Measurements from ENCODE around the gene DTNBP1. TPM values are rescaled to one million over a fixed set of nuclear protein-coding genes. Genes with fewer than 3 reads are reported as not detected.

The DTNBP1 gene
- total and polyA plus RNA-seq, 4 donors: 3.1 to 6.0 (median 4.3) TPM

- WGBS: 69% methylated on average over 6 of the region's 6 CpGs
- peak; percentile 37 for DNase-seq (ENCODE audit: low spot score)
- H3K4me1 ChIP-seq (ENCODE audit: control insufficient read depth in 4 of 4, insufficient read depth in 4 of 4, low read length in 3 of 4): peaks cover 1 to 5% (median 4%) of the 10 kb centered on the region in 4 donors
- H3K27me3 ChIP-seq (ENCODE audit: control insufficient read depth in 4 of 4, insufficient read depth in 4 of 4, low read length in 3 of 4): no peaks in the 10 kb centered on the region
- H3K4me3 ChIP-seq (ENCODE audit: low read depth in 1 of 3, low read length in 3 of 3): no peak overlapping the region
- H3K36me3 ChIP-seq (ENCODE audit: control insufficient read depth in 4 of 4, insufficient read depth in 3 of 4, low read depth in 1 of 4, low read length in 3 of 4): no peaks in the 10 kb centered on the region
- H3K27ac ChIP-seq (ENCODE audit: low read depth in 1 of 2, low read length in 2 of 2): no peak overlapping the region
- no peaks in the 10 kb centered on the region for H3K9me3 ChIP-seq (ENCODE audit: control insufficient read depth in 4 of 4, low read length in 3 of 4)
- H3K9ac ChIP-seq (ENCODE audit: low read depth in 1 of 2, low read length in 2 of 2): peak overlapping the region in 1 of 2 donors; percentile 33
- no peak for TF ChIP-seq SP1 (IDR thresholded peaks at IDR 0.05)
- TF ChIP-seq MAX (IDR thresholded peaks at IDR 0.05): no peak
- peak in 1 of 2 donors; percentile 15 for TF ChIP-seq RAD21 (IDR thresholded peaks at IDR 0.05)
- no peak for TF ChIP-seq EGR1 (IDR thresholded peaks at IDR 0.05; ENCODE audit: low read depth in 2 of 2)
Measured at GRCh38 chr6:15621203-15622044, 41.4 kb downstream of the DTNBP1 start.

GRCh38 chr6:15620611-15621010, 42.2 kb downstream of the DTNBP1 start:
- WGBS: 93% methylated on average over 4 of the region's 4 CpGs
- no peaks in the 10 kb centered on the region for H3K36me3 ChIP-seq (ENCODE audit: control insufficient read depth in 4 of 4, insufficient read depth in 3 of 4, low read depth in 1 of 4, low read length in 3 of 4)
- H3K27ac ChIP-seq (ENCODE audit: low read depth in 1 of 2, low read length in 2 of 2): no peak overlapping the region
- TF ChIP-seq FOXA1 (IDR thresholded peaks at IDR 0.05) (no peak), ZBTB33 (IDR thresholded peaks at IDR 0.05) (no peak)
- no peak for DNase-seq (ENCODE audit: low spot score)
- H3K27me3 ChIP-seq (ENCODE audit: control insufficient read depth in 4 of 4, insufficient read depth in 4 of 4, low read length in 3 of 4): no peaks in the 10 kb centered on the region
- no peaks in the 10 kb centered on the region for H3K9me3 ChIP-seq (ENCODE audit: control insufficient read depth in 4 of 4, low read length in 3 of 4)
- H3K4me3 ChIP-seq (ENCODE audit: low read depth in 1 of 3, low read length in 3 of 3): no peak overlapping the region
- no peak overlapping the region for H3K9ac ChIP-seq (ENCODE audit: low read depth in 1 of 2, low read length in 2 of 2)
- peaks cover 1 to 5% (median 4%) of the 10 kb centered on the region in 4 donors for H3K4me1 ChIP-seq (ENCODE audit: control insufficient read depth in 4 of 4, insufficient read depth in 4 of 4, low read length in 3 of 4)

- DNase-seq (ENCODE audit: low spot score): no peak
- Histone ChIP-seq H3K27ac (ENCODE audit: low read depth in 1 of 2, low read length in 2 of 2) (no peak overlapping the region), H3K27me3 (ENCODE audit: control insufficient read depth in 4 of 4, insufficient read depth in 4 of 4, low read length in 3 of 4) (no peaks in the 10 kb centered on the region), H3K36me3 (ENCODE audit: control insufficient read depth in 4 of 4, insufficient read depth in 3 of 4, low read depth in 1 of 4, low read length in 3 of 4) (no peaks in the 10 kb centered on the region), H3K9ac (ENCODE audit: low read depth in 1 of 2, low read length in 2 of 2) (no peak overlapping the region), H3K4me3 (ENCODE audit: low read depth in 1 of 3, low read length in 3 of 3) (no peak overlapping the region), H3K9me3 (ENCODE audit: control insufficient read depth in 4 of 4, low read length in 3 of 4) (no peaks in the 10 kb centered on the region), H3K4me1 (ENCODE audit: control insufficient read depth in 4 of 4, insufficient read depth in 4 of 4, low read length in 3 of 4) (peaks cover 1 to 5% (median 4%) of the 10 kb centered on the region in 4 donors)
- WGBS: 95% methylated on average over 1 of the region's 1 CpG
- TF ChIP-seq FOXA2 (IDR thresholded peaks at IDR 0.05) (no peak), SP1 (IDR thresholded peaks at IDR 0.05) (no peak), ATF3 (IDR thresholded peaks at IDR 0.05) (no peak), GABPA (IDR thresholded peaks at IDR 0.05 in 1 of 2, conservative IDR thresholded peaks at IDR 0.05 in 1 of 2) (no peak), NR2F2 (IDR thresholded peaks at IDR 0.05) (no peak), MAX (IDR thresholded peaks at IDR 0.05) (no peak), ZBTB33 (IDR thresholded peaks at IDR 0.05) (no peak), TAF1 (conservative IDR thresholded peaks at IDR 0.05) (no peak), RAD21 (IDR thresholded peaks at IDR 0.05) (no peak), FOXA1 (IDR thresholded peaks at IDR 0.05) (no peak), HNF4A (conservative IDR thresholded peaks at IDR 0.05) (no peak), RXRA (IDR thresholded peaks at IDR 0.05) (no peak), REST (IDR thresholded peaks at IDR 0.05) (no peak), YY1 (IDR thresholded peaks at IDR 0.05) (no peak), EGR1 (IDR thresholded peaks at IDR 0.05; ENCODE audit: low read depth in 2 of 2) (no peak), JUND (IDR thresholded peaks at IDR 0.05) (no peak)
Measured at GRCh38 chr6:15619330-15619729, 43.5 kb downstream of the DTNBP1 start.

All from liver (tissue), 9 donors.